Endothelial cell of umbilical vein (primary cell): ENCODE data around the gene SRSF2. TPM values are rescaled to one million over a fixed set of nuclear protein-coding genes. Genes with fewer than 3 reads are reported as not detected.

Experiments
- BruUV-seq: library from RNA; stranded (reverse); fragments of 400-500 nt; replicated peaks from 2 replicates; lab custom pipeline; 2021; lab: Mats Ljungman, UMichigan
- CTCF ChIA-PET: fragments of 300-600, 350-600 bp; sonication (Branson Sonifier 250); formaldehyde crosslinking; loops from one replicate; lab custom pipeline; 2021; ENCODE audit warnings: antibody characterized with exemption, inconsistent platforms; lab: Charles Lee
- POLR2A ChIA-PET: fragments of 300-600, 350-600 bp; sonication (Branson Sonifier 250); formaldehyde crosslinking; loops from one replicate; lab custom pipeline; 2021; ENCODE audit warnings: antibody characterized with exemption, inconsistent platforms; lab: Charles Lee
- DNase-seq: peaks from one replicate; pipeline ENCODE4 v3.0.0-alpha.2; 2011; ENCODE audit warnings: low read depth, low spot score
- FAIRE-seq: peaks from 2 replicates; lab custom pipeline; 2011; peaks lifted over from hg19 to GRCh38; lab: Jason Lieb, UNC
- H2AFZ ChIP-seq: 2 replicates; pipeline ENCODE4 v1.6.0; 2012; ENCODE audit warnings: low read depth, low read length, control low read depth, inconsistent platforms
- H3K27ac ChIP-seq: 2 replicates; pipeline ENCODE4 v1.5.1; 2011; ENCODE audit warnings: low read depth, mild to moderate bottlenecking, control low read depth, low read length, moderate library complexity; ENCODE audit not compliant: insufficient read depth
- H3K27me3 ChIP-seq, 2 experiments: 2 replicates each; pipeline versions ENCODE4 v1.6.0 to v1.6.1; 2011; ENCODE audit warnings: low read length in 2 of 2, mixed read lengths in 1 of 2; ENCODE audit not compliant: control insufficient read depth in 2 of 2, insufficient read depth in 2 of 2
- H3K36me3 ChIP-seq, 2 experiments: 2 replicates in 1 of 2; 3 replicates in 1 of 2; pipeline ENCODE4 v1.5.1; 2011; ENCODE audit warnings: low read length in 2 of 2, mild to moderate bottlenecking in 1 of 2, moderate library complexity in 1 of 2; ENCODE audit not compliant: control insufficient read depth in 2 of 2, insufficient read depth in 2 of 2; ENCODE audit errors: extremely low read depth in 1 of 2
- H3K4me1 ChIP-seq: 3 replicates; pipeline ENCODE4 v1.5.1; 2011; ENCODE audit warnings: mild to moderate bottlenecking, low read length; ENCODE audit not compliant: control insufficient read depth, insufficient read depth; ENCODE audit errors: extremely low read depth
- H3K4me2 ChIP-seq: 2 replicates; pipeline ENCODE4 v1.6.1; 2011; ENCODE audit warnings: low read length, control low read depth, mixed read lengths; ENCODE audit not compliant: insufficient read depth
- H3K4me3 ChIP-seq, 3 experiments: fragments of 200-600 bp in 1 of 3; sonication (generic), shearing (Covaris generic) in 1 of 3; replicated peaks in 1 of 3; 2 replicates each; pipeline ENCODE4 v1.5.1; 2011 to 2016; ENCODE audit warnings: control low read depth in 3 of 3, low read length in 3 of 3, mild to moderate bottlenecking in 2 of 3, inconsistent platforms in 1 of 3, low read depth in 1 of 3, moderate library complexity in 1 of 3; ENCODE audit not compliant: insufficient read depth in 1 of 3
- H3K79me2 ChIP-seq: 2 replicates; pipeline ENCODE4 v1.6.0; 2012; ENCODE audit warnings: low read length, inconsistent platforms; ENCODE audit not compliant: control insufficient read depth, insufficient read depth
- H3K9ac ChIP-seq: replicated peaks from 2 replicates; pipeline ENCODE3; 2011; ENCODE audit warnings: low read length, control low read depth; ENCODE audit not compliant: insufficient read depth; ENCODE audit errors: extremely low read depth
- H3K9me1 ChIP-seq: replicated peaks from 3 replicates; pipeline ENCODE4 v1.6.0; 2011; ENCODE audit warnings: mild to moderate bottlenecking, low read length; ENCODE audit not compliant: control insufficient read depth, insufficient read depth; ENCODE audit errors: extremely low read depth
- H3K9me3 ChIP-seq: replicated peaks from 2 replicates; pipeline ENCODE4 v1.5.1; 2012; ENCODE audit warnings: low read length, inconsistent platforms; ENCODE audit not compliant: control insufficient read depth, insufficient read depth
- H4K20me1 ChIP-seq: replicated peaks from 2 replicates; pipeline ENCODE3; 2011; ENCODE audit warnings: mild to moderate bottlenecking, low read length; ENCODE audit not compliant: control insufficient read depth, insufficient read depth; ENCODE audit errors: extremely low read depth
- CTCF ChIP-seq, 2 donors: IDR thresholded peaks; 1 replicate in 1 of 2; 2 replicates in 1 of 2; pipeline ENCODE4 v1.5.1; 2011; ENCODE audit warnings: low read length in 2 of 2, mild to moderate bottlenecking in 2 of 2, moderate library complexity in 2 of 2, control low read depth in 1 of 2, inconsistent platforms in 1 of 2, low read depth in 1 of 2; ENCODE audit not compliant: insufficient read depth in 1 of 2; ENCODE audit errors: extremely low read depth in 1 of 2
- EZH2 ChIP-seq: IDR thresholded peaks from 2 replicates; pipeline ENCODE4 v1.6.1; 2012; ENCODE audit warnings: borderline replicate concordance, low read depth, mild to moderate bottlenecking, moderate library complexity, low read length, inconsistent platforms; ENCODE audit not compliant: severe bottlenecking
- FOS ChIP-seq: IDR thresholded peaks from 2 replicates; pipeline ENCODE4 v1.6.1; 2011; ENCODE audit warnings: mild to moderate bottlenecking, low read length, moderate library complexity, borderline replicate concordance; ENCODE audit not compliant: insufficient read depth
- GATA2 ChIP-seq: IDR thresholded peaks from 2 replicates; pipeline ENCODE4 v1.7.0; 2011; ENCODE audit warnings: low read depth, mild to moderate bottlenecking, moderate library complexity, mixed read lengths, low read length; ENCODE audit not compliant: insufficient read length, insufficient read depth
- JUN ChIP-seq: IDR thresholded peaks from 2 replicates; pipeline ENCODE4 v1.6.1; 2011; ENCODE audit warnings: borderline replicate concordance, low read depth; ENCODE audit not compliant: insufficient read length, insufficient read depth
- MAX ChIP-seq: IDR thresholded peaks from 2 replicates; pipeline ENCODE4 v1.6.1; 2011; ENCODE audit not compliant: insufficient read depth, insufficient read length
- MYC ChIP-seq: IDR thresholded peaks from one replicate; pipeline ENCODE4 v1.6.1; 2011; ENCODE audit warnings: mild to moderate bottlenecking, low read depth, low read length
- POLR2A ChIP-seq: IDR thresholded peaks from 2 replicates; pipeline ENCODE4 v1.6.1; 2012; ENCODE audit warnings: low read depth, mild to moderate bottlenecking, control low read depth, low read length
- POLR2AphosphoS5 ChIP-seq: IDR thresholded peaks from 2 replicates; pipeline ENCODE4 v1.6.1; 2012; ENCODE audit warnings: low read depth, mild to moderate bottlenecking, control low read depth, low read length, moderate library complexity; ENCODE audit not compliant: insufficient read depth
- dilution Hi-C: fragments of 300-500 bp; cut with MboI; formaldehyde crosslinking; loops from one replicate; pipeline ENCODE4 v1.15.0; 2019; ENCODE audit warnings: low sequenced_read_pairs; ENCODE audit not compliant: extremely low pct_ligation_motif_present
- intact Hi-C: fragments of 100-400 bp; cut with micrococcal nuclease; formaldehyde crosslinking; loops from one replicate; pipeline ENCODE4 v1.10.0; 2022
- polyA plus RNA-seq, 4 experiments: library from polyadenylated mRNA; depleted of rRNA in 3 of 4; stranded (reverse) in 3 of 4; unstranded in 1 of 4; fragments of >200 nt; gene quantifications; 2 replicates each; pipeline versions ENCODE4 v1.2.1 to v1.2.3, GENCODE V29; 2011 to 2012; ENCODE audit warnings: missing spikeins in 1 of 4
- total RNA-seq: library from RNA; stranded (reverse); gene quantifications from 2 replicates; pipeline ENCODE4 v1.2.3, GENCODE V29; 2021

The SRSF2 gene
- total and polyA plus RNA-seq, 2 donors (not counting 3 experiments of a cell fraction or from before 2014, with no cell fraction given), result 283 to 307 TPM

- Histone ChIP-seq H3K36me3 (peaks cover 0 to 5% of the 10 kb centered on the region in 2 experiments), H3K4me3 (no peak overlapping the region), H3K9ac (no peak overlapping the region), H3K9me1 (no peaks in the 10 kb centered on the region), H2AFZ (no peak overlapping the region), H3K27ac (peak overlapping the region; percentile 10), H3K27me3 (no peaks in the 10 kb centered on the region), H3K4me2 (no peak overlapping the region), H3K4me1 (peaks cover 14% of the 10 kb centered on the region), H3K79me2 (peaks cover 5% of the 10 kb centered on the region), H3K9me3 (no peaks in the 10 kb centered on the region), H4K20me1 (no peaks in the 10 kb centered on the region)
- dilution Hi-C loops (no loop called here), intact Hi-C loops (no loop called here)
- FAIRE-seq (peak; percentile 49), DNase-seq (no peak)
- TF ChIP-seq JUN (no peak), MYC (no peak), POLR2A (no peak), GATA2 (no peak), POLR2AphosphoS5 (no peak), MAX (no peak), CTCF (IDR thresholded peaks at IDR 0.05; ENCODE audit: extremely low read depth in 1 of 2, insufficient read depth in 1 of 2, low read depth in 1 of 2, low read length in 2 of 2) (no peak), EZH2 (no peak), FOS (no peak)
- POLR2A ChIA-PET, result no interaction called here
- CTCF ChIA-PET, result interaction anchor here (0.8 to 1.5 kb wide), 8 partner anchors 14 to 110 kb away, joined by 3 to 9 read pairs (median 6); partner anchors contain the start of gene MXRA7
- BruUV-seq, result no TSS peak
Measured at GRCh38 chr17:76688165-76688622, 48.9 kb downstream of the SRSF2 start.
